HepG2 (cell line): ENCODE results near the gene NES. TPM values are rescaled to one million over a fixed set of nuclear protein-coding genes. Genes with fewer than 3 reads are reported as not detected.
A peak's percentile ranks its signal among the peaks of the same experiment; 100 is the strongest.

Experiments used
- CBX2 ChIP-seq, 2 experiments: fragments of 200-600 bp in 1 of 2; sonication (generic); formaldehyde crosslinking in 1 of 2; IDR thresholded peaks; 2 replicates each; pipeline versions ENCODE4 v1.7.0 to v1.8.1; 2018 to 2022; ENCODE audit warnings: low read depth in 2 of 2, low read length in 1 of 2, mild to moderate bottlenecking in 1 of 2, missing genetic modification reagents in 1 of 2
- CBX5 ChIP-seq: sonication (generic); formaldehyde crosslinking; IDR thresholded peaks from 2 replicates; pipeline ENCODE4 v1.4.0; 2020; ENCODE audit warnings: missing genetic modification reagents, borderline replicate concordance
- HNRNPL ChIP-seq: fragments of 200-400 bp; formaldehyde crosslinking; IDR thresholded peaks from 2 replicates; pipeline ENCODE4 v1.6.1; 2017; ENCODE audit warnings: mild to moderate bottlenecking, low read depth, low read length
- KDM2A ChIP-seq: sonication (generic); formaldehyde crosslinking; IDR thresholded peaks from 2 replicates; pipeline ENCODE4 v1.4.0; 2020; ENCODE audit warnings: low read depth, missing genetic modification reagents, borderline replicate concordance
- MXD4 ChIP-seq: IDR thresholded peaks from 2 replicates; pipeline ENCODE4 v1.6.1; 2016; ENCODE audit warnings: mild to moderate bottlenecking, missing biosample characterization, missing genetic modification reagents
- POLR2A ChIP-seq, 2 experiments: IDR thresholded peaks; 2 replicates each; pipeline ENCODE4 v1.6.1; 2011; ENCODE audit warnings: low read depth in 2 of 2, low read length in 2 of 2, mild to moderate bottlenecking in 1 of 2, moderate library complexity in 1 of 2; ENCODE audit not compliant: insufficient read depth in 1 of 2
- REPIN1 ChIP-seq: sonication (generic); formaldehyde crosslinking; IDR thresholded peaks from 2 replicates; pipeline ENCODE4 v1.8.0; 2022; ENCODE audit warnings: missing genetic modification reagents, low read depth, mild to moderate bottlenecking, borderline replicate concordance
- REXO4 ChIP-seq: sonication (generic); formaldehyde crosslinking; IDR thresholded peaks from 2 replicates; pipeline ENCODE4 v1.8.0; 2022; ENCODE audit warnings: missing genetic modification reagents, mild to moderate bottlenecking, borderline replicate concordance
- RNF219 ChIP-seq: sonication (generic); formaldehyde crosslinking; IDR thresholded peaks from 2 replicates; pipeline ENCODE4 v1.5.0; 2020; ENCODE audit warnings: mild to moderate bottlenecking, missing genetic modification reagents
- RORA ChIP-seq: sonication (generic); formaldehyde crosslinking; IDR thresholded peaks from 2 replicates; pipeline ENCODE4 v1.5.0; 2020; ENCODE audit warnings: mild to moderate bottlenecking, missing genetic modification reagents, moderate library complexity
- THAP9 ChIP-seq: sonication (generic); formaldehyde crosslinking; IDR thresholded peaks from 2 replicates; pipeline ENCODE4; 2020; ENCODE audit warnings: missing genetic modification reagents, mild to moderate bottlenecking, borderline replicate concordance
- TP53 ChIP-seq: sonication (generic); formaldehyde crosslinking; conservative IDR thresholded peaks from 2 replicates; pipeline ENCODE4 v1.4.0; 2020; ENCODE audit warnings: missing genetic modification reagents
- ZBTB38 ChIP-seq: sonication (generic); formaldehyde crosslinking; IDR thresholded peaks from 2 replicates; pipeline ENCODE4 v1.5.1; 2020; ENCODE audit warnings: mild to moderate bottlenecking, missing genetic modification reagents
- ZNF382 ChIP-seq: sonication (generic); formaldehyde crosslinking; IDR thresholded peaks from 2 replicates; pipeline ENCODE4 v1.5.0; 2020; ENCODE audit warnings: missing genetic modification reagents, mild to moderate bottlenecking, borderline replicate concordance
- ZNF574 ChIP-seq: sonication (generic); formaldehyde crosslinking; IDR thresholded peaks from 2 replicates; pipeline ENCODE4 v1.4.0; 2020; ENCODE audit warnings: missing genetic modification reagents
- ZNF619 ChIP-seq: sonication (generic); formaldehyde crosslinking; IDR thresholded peaks from 2 replicates; pipeline ENCODE4 v1.4.0; 2020; ENCODE audit warnings: mild to moderate bottlenecking, missing genetic modification reagents
- ZNF737 ChIP-seq: sonication (generic); formaldehyde crosslinking; IDR thresholded peaks from 2 replicates; pipeline ENCODE4 v1.5.0; 2020; ENCODE audit warnings: missing genetic modification reagents, mild to moderate bottlenecking, borderline replicate concordance
- ZNF761 ChIP-seq: sonication (generic); formaldehyde crosslinking; conservative IDR thresholded peaks from 2 replicates; pipeline ENCODE4 v1.4.0; 2020; ENCODE audit warnings: mild to moderate bottlenecking, missing genetic modification reagents
- ZNF883 ChIP-seq: sonication (generic); formaldehyde crosslinking; IDR thresholded peaks from 2 replicates; pipeline ENCODE4 v1.5.1; 2020; ENCODE audit warnings: mild to moderate bottlenecking, missing genetic modification reagents; ENCODE audit errors: not compliant biosample characterization
- polyA plus RNA-seq, 8 experiments: library from polyadenylated mRNA; depleted of rRNA in 3 of 8; stranded (reverse) in 7 of 8; unstranded in 1 of 8; fragments of >200 nt; fragmentation: Illumina TruSeq in 4 of 8; extraction: Trizol in 4 of 8; gene quantifications; 2 replicates each; pipeline versions ENCODE4 v1.2.1 to v1.2.3, GENCODE V29; 2011 to 2016; ENCODE audit warnings: low read depth in 4 of 8, missing spikeins in 1 of 8, mixed read lengths in 1 of 8; ENCODE audit not compliant: insufficient read depth in 1 of 8
- total RNA-seq, 5 experiments: library from RNA; depleted of rRNA; stranded (reverse); fragments of >200 nt; fragmentation: Illumina TruSeq; extraction: Trizol; gene quantifications; 2 replicates each; pipeline ENCODE4 v1.2.3, GENCODE V29; 2016; ENCODE audit warnings: low read depth in 1 of 5

The NES gene
- total and polyA plus RNA-seq, 2 of the 13 experiments (the other 11 are each of a cell fraction or from before 2014, with no cell fraction given), result 1.7 to 16.6 TPM

DNA sequence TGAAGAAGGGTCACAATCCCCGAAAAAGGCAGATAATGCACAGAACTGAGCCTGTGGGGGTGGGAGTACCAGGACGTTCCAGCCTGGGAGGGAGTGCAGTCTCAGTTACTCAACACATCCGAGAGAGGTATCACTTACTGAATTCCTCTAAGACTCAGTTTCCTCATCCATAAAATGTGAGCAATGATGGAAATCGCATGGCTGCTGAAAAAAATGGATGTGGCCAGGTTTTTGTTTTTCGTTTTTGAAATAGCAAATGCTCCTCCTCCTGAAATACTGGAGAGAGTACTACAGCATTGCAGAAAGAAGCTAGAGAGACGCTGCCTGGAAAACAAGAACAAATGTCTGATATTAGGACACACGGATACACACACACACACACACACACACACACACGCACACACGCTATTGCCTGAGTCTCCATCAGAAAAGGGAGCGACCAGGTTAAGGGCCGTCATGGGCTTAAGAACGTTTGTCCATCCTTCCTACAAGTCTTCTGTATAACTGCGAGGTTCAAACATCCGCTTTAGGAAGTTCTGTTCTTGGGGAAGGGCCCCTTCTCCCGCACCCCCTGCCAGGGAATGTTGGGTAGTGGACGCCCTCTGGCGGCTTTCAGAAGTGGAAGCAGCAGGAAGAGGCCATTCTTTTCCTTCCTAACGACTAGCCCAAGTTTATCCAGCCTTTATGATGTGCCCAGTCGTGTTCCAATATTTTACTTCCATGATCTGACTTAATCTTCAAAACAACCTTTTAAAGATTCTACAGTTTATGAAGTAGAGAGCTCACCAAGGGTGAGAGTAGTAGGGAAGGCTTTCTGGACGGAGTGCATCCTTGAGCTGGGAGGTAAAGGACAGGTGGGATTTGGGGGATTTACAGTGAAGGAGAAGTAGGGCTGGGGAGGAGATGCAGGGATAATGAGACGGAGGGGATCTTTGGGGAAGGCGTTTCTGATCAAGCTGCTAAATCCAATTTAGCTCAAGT, 699 bp upstream of the NES start (continued):
- TF ChIP-seq ZNF574 (CRISPR knock-in tag) (no peak; the same call in 1 of the 2 replicates), TP53 (CRISPR knock-in tag) (no peak), REPIN1 (no peak), ZNF382 (CRISPR knock-in tag) (no peak), HNRNPL (no peak), CBX5 (no peak), ZNF619 (CRISPR knock-in tag) (no peak), ZNF737 (no peak), ZBTB38 (CRISPR knock-in tag) (no peak), RORA (CRISPR knock-in tag) (no peak), KDM2A (CRISPR knock-in tag) (peak; percentile 43; the same call in 1 of the 2 replicates), RNF219 (CRISPR knock-in tag) (no peak), CBX2 (IDR thresholded peaks at IDR 0.05; ENCODE audit: low read depth, low read length) (no peak), CBX2 (CRISPR knock-in tag; IDR thresholded peaks at IDR 0.05; ENCODE audit: low read depth) (no peak; the same call in 1 of the 2 replicates), MXD4 (CRISPR knock-in tag) (no peak), ZNF761 (CRISPR knock-in tag) (no peak), THAP9 (CRISPR knock-in tag) (no peak; the same call in 1 of the 2 replicates), ZNF883 (no peak), REXO4 (CRISPR knock-in tag) (no peak), POLR2A (IDR thresholded peaks at IDR 0.05; ENCODE audit: insufficient read depth in 1 of 2, low read depth in 2 of 2, low read length in 2 of 2) (no peak)
